Activated CD8-positive, alpha-beta memory T cell treated with anti-CD3 and anti-CD28 coated beads for 4 hours (primary cell): Measurements from ENCODE around the gene MEIOB.
"Not testable (repeated sequence)": the region's sequence is repeated elsewhere in the genome, so short reads cannot be mapped to it uniquely, and the experiment has no call there.

ENCODE experiments used
- DNase-seq, 2 donors: peaks; one replicate each; pipeline ENCODE4 v3.0.0-alpha.2; 2020; ENCODE audit warnings: low read depth in 2 of 2

MEIOB gene

DNA sequence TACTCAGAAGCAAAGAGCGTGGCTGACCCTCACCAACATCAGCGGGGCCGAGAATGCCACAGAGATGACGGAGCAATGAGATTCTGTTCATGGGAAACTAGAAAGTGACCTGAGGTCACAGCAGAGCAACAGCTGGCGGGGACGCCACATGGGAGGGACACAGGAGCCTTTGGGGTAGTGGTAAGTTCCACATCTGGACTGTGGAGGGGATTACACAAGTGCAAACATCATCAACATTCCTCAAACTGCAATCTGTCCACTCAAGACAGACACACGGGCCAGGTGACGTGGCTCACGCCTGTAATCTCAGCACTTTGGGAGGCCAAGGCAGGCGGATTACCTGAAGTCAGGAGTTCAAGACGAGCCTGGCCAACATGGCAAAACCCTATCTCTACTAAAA, 56.5 kb downstream of the MEIOB start:
- no peak for DNase-seq

DNA sequence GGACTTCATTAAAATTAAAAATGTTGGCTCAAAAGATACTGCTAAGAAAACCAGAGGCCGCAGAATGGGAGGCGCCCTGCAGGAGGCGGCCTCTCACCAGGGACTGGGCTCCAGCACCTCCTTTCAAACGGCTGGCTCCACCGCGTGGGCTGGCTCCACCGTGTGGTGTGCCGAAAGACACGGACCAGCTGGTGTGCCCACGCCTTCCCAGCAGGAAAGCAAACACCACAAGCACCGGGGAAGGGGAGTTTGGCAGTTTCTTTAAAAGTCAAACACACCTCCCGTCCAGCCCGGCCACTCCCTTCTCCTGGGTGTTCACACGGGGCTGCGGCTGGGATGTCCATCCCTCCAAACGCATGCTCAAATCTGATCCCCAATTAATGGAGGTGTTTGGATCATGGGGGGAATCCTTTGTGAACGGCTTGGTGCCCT, 59.2 kb downstream of the MEIOB start:
- no peak for DNase-seq

DNA sequence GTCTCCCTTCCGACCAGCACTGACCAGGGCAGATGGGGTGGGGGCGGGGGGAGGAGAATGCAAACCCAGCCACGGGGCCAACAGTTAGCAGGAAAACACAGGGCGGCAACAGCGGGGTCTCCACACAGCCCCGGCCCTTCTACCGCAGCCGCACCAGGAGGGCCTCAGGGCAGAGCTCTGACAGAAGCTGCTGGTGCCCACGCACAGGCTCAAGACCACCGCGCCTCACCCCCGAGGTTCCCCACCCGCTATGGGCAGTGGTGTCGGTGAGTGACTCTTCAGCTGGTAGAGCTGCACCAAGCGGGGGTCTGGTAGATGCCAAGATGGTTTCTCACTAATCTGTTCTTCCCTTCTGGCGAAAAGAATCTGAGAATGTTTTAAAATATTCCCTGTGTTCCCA, 61.4 kb downstream of the MEIOB start:
- no peak for DNase-seq

DNA sequence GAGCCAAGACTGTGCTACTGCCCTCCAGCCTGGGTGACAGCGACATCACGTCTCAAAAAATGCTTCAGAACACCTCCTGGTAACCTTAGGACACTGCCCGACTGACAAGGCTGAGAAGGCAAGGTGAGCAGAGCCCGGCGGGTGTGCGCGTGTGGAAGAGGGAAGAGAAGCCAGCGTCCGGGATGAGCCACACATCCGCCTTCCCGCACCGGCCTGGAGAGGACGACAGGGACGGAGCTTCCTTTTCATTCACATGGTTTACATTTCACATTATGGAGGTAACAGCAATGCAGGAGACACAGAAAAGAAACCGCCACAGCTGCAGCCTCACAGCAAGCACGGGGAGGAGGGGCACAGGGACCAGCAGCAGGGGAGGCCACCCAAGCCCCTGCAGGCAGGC, 61.9 kb downstream of the MEIOB start:
- no peak for DNase-seq

DNA sequence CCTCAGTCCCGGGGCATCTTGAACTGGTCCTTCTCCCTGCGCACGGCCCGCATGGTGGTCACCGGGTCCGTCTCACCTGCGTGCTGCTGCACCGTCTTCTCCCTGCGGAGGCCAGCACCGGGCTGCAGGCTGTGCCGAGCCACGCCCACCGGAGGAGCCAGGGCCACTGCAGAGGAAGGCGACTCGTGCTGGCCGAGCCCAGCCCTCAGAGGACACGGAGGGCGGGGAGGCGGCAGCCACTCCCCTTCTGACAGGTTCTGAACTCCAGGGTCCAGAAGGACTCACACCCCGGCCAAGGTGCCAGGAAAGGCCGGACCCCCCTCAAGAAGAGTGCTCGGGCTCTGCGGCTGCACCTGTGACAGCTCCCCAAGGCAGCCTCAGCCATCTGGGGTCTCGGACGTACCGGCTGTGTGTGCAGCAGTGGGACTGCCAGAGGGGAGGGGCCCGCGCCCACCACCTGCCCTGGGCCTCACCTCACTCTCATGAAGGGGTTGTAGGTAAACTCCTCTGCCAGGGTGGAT, 62.6 kb downstream of the MEIOB start:
- no peak for DNase-seq

DNA sequence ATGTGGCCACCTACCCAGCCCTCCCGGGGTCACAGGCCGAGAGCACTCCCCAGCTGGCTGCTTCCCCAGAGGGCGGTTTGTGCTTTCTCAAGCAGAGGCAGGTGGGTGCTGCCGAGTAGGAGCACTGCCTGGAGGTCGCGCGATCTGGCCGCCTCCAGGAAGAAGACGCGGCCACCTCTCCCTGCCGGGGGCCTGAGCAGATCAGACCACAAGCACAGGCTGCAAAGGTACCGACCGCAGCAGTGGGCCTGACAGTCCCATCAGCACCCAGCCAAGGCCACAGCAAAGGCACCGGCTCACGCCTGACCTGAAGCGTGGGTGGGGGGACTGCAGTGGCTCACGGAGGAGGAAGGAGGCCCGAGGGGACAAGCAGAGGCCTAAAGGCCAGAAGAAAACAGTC, 63.3 kb downstream of the MEIOB start:
- DNase-seq, result no peak

DNA sequence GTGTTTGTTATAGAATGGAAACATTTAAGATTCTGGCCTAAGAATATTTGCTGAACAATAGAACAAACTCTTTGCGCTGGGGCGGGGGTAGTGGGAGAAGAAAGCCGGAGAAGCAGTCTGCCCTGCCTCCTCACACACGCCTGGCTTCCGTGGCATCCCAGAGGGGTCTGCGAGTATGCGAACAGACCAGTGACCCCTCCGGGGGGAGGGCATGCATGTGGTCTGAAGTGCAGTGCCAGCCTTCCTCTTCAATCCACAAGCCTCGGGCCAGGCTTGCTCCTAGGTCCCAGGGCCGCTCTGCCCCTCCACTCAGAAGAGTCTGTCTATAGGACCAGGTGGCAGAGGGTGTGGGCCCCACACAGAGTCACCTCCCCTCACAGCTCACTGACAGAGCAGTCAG, 64.3 kb downstream of the MEIOB start:
- DNase-seq, result no peak

DNA sequence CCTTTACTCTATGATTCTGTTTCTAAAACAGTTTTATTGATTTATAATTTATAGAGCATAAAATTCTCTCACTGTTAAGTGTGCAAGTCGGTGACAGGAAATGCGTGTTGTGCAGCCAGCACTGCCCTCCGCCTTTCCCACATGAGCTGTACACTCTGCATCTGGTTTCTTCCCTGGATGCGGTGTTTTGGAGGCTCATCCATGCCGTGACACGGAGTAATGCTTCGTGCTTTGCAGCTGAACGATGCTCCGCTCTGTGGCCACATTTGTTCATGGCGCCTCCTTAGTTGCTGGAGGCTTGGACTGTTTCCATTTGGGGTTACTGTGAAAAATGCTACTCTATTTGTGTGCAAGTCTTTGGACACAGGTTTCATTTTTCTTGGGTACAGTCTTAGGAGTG, 71.3 kb downstream of the MEIOB start:
- no peak for DNase-seq

DNA sequence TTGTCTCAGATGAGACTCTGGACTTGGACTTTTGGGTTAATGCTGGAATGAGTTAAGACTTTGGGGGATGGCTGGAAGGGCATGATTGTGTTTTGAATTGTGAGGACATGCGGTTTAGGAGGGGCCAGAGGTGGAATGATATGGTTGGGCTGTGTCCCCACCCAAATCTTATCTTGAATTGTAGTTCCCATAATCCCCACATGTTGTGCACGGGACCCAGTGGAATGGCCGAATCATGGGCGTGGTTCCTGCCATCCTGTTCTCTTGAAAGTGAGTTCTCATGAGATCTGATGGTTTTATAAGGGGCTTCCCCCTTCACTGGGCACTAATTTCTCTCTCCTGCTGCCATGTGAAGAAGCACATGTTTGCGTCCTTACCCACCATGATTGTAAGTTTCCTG, 72.7 kb downstream of the MEIOB start:
- not testable (repeated sequence) for DNase-seq

DNA sequence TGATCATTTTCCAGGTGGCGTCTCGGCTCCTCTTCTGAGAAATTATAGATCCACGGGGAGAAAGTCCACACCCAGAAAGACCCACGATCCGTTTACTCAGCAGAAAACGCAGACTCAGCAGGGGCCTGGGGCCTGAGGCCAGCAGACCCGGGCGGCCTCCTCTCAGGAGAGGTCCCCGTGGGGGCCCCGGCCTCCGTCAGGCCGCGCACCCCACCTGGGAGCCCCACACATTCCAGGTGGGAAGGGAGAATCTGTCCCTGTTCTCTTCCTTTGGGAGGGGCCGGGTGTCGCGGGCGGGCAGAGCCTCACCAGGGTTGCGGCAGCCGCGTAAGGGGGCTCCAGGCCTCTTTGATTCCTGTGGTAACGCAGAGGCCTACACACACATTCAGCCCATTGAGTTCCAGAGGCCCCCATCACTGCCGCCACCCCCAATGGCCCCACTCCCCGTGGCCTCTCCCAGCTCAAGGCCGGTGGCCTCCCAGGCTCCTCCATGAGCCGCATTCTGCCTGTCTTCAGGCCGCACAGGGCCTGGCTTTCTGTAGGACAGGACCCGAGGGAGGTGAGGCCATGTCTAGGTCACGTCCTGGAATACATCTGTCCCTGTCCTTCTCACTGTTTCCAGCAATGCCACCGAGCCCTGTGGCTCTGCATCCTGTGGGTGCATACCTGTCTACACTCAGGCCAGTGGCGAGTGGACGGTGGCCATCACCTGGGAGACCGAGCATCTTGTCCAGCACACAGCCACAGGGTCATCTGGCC, 76.9 kb downstream of the MEIOB start:
- no peak for DNase-seq

DNA sequence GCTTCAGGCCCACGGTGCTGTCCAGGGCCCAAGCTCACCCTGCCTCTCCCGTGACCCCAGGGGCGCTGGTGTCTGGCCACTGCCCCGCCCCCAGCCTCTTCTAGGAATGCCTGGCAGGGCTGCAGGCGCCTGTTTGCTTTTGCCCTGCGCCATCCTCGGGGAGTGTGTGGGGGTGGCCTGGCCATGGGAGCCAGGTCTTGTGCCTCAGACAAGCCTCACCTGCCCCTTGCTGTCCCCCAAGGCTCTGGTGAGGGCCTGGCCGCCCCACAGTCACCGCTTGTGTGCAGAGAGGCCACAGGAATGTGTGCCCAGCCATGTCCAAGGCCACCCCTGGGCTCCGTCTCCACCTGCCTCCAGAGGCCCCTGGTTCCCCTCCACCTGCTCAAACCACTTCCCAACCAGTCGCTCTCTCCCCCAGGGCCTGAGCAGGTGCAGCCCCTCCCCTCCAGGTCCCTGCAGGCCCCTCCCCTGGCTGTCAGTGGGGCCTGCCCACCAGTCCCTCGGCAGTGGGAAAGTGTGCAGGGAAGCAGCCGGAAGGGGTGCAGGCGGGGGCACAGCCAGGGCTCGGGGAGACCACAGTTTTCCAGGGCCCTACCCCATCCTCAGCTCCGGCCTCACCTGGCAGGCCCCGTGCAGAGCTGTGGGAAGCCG, 77.6 kb downstream of the MEIOB start:
- DNase-seq, result no peak

DNA sequence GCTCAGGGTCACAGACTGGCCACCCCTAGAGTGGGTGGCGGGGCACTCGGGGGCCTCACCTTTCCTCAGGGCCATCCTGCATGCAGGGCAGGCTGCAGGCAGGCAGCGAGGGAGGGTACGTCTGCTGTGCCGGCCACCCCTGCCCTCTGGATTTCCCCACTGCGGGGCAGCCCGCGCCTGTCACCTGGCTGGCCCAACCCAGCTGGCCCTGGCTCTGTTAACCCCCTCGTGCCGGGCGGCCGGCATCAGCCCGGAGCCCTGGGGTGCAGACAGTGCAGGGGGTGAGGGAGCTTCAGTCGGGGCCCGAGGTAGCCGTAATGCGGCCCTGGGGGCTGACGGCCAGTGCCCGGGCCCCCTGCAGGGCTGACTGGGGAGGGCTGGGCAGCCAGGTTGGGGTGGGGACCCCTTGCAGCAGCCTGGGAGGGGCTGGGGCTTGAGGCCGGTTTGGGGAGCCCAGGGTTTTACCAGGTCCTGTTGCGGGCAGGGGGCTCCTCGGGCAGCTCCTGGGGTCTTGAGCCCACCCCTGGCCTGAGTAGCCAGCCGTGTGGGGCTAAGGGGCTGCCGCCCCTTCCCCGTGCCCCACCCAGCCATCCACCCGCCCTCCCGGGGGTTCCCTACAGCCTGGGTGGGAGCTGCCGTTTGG, 78.3 kb downstream of the MEIOB start, which contains the start of gene IGFALS:
IGFALS (minus strand) TSS at position 128 of the 643 bp plus-strand sequence; CDS start at position 75, 53 bp downstream.
- DNase-seq, result no peak

DNA sequence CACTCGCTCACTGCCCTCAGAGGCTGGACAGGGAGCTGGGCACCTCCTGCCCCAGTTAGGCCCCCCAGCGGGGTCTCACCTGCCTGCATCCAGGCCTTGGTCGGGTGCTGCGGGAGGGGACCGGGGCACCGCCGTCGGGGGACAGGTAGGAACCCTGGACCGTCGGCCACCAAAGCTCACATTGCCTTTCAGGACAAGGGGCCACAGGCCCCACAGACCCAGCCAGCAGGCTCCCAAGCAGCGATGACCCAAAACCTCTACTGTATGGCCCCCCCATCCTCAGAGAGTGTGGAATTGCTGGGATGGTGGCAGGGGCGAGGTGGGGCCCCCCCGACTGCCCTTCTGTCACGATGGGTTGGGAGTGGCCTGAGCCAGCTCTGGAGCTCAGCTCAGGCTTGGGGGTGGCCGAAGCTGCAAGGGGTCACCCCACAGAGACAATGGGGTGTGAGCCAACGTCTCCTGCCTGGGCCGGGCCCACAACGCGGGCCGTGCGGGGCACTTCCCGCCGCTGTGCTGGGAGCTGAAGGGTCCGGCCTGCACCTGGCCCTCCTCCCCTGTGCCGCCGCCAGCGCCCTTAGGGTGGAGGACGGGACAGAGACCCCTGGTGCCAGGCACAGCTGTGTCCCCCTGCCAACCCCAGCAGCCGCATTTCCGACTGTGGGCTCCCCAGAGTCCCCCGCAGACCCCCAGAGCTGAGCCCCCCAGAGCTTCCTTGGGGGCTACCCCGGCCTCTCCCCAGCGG, 79.0 kb downstream of the MEIOB start:
- DNase-seq, result no peak

DNA sequence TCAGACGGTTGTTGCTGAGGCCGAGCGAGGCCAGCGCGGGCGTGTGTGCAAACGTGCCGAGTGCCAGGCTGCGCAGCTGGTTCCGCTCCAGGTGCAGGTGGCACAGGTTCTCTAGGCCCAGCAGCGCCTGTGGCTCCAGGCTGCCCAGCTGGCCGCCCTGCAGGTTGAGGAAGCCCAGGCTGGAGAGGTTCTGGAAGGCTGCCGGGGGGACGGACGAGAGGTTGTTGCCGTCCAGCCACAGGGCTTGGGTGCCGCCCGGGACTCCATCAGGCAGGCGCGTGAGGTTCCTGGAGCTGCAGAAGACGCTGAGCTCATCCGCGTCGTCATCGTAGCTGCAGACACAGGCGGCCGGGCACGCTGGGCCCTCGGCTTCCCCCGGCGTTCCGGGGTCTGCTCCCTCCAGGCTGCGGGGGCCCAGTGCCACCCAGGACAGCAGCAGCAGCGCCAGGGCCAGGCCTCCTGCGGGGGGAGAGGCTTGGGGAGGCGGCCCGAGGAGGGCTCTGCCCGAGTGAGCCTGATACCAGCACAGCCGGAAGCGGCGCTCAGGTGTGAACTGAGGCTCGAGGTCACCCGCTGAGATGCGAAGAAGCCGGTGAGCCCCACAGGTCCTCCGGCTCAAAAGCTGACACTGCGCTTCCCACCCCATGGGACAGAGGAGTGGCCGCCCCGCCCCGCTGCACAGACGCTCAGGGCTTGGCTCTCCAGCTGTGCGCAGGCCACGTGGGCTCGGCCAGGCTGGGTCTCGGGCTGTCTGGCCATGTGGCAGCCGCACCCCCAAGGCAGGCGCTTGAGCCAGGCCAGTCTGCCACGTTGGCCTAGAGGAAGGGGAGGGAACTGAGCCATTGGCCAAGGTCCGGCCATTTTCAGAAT, 79.8 kb downstream of the MEIOB start:
- no peak for DNase-seq

DNA sequence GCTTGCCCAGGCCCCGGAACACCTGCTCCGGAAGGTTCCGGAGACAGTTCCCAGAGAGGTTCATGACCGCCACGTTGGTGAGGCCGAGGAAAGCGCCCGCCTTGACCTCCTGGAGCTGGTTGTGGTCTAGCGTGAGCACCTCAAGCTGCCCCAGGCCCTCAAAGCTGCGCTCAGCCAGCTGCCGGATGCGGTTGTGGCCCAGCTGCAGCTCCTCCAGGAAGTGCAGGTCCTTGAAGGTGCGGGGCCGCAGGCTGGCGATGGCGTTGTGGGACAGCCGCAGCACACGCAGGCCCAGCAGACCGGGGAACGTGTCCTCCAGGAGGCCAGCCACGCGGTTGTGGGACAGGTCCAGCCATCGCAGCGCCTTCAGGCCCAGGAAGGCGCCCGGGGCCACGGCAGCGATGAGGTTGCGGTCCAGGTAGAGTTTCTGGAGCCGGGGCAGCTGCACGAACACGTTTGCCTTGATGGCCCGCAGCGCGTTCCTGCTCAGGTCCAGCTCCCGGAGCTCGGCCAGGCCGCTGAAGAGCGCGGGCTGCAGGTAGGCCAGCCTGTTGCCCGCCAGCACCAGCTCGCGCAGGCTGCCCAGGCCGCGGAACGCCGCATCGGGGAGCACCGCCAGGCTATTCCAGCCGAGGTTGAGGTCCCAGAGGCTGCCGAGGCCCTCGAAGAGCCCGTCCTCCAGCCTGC, 80.6 kb downstream of the MEIOB start:
- DNase-seq, result no peak

DNA sequence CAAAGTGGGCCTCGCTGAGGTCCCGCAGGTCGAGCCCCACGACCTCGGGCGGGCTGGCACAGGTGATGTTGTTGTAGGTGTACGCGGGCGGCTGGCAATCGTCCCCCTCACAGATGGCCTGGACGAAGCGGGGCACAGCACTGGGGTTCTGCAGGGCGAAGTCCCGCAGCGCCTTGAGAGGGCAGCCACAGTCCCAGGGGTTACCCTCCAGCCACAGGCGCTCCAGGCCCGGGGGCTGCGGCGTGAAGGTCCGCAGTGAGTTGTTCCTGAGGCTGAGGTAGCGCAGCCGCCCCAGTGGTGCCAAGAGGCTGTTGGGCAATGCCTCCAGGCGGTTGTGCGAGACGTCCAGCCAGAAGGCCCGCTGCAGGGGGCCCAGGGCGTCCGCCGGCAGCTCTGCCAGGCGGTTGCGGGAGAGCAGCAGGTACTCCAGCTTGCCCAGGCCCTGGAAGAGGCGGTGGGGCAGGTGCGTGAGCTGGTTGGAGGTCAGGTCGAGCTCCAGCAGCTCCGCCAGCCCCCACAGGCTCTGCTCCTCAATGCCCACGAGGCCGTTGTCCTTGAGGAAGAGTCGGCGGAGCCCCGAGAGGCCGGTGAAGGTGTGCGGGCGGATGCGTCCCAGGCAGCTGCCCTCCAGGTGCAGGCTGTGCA, 81.2 kb downstream of the MEIOB start:
- DNase-seq, result no peak

DNA sequence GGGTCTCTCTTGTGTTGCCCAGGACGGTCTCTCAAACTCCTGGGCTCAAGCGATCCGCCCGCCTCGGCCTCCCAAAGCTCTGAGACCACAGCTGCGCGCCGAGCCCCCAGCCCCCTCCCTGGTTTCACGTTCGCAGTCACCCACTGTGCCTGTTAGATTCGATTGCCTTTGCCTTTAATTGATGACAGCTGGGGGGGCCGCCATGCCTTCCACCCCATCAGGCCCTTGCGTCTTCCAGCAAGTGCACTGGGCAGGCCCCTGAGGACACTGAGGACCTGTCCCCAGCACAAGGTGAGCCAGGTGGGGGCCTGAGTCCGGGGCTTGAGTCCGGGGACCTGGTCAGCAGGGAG, 81.7 kb downstream of the MEIOB start:
- no peak for DNase-seq

DNA sequence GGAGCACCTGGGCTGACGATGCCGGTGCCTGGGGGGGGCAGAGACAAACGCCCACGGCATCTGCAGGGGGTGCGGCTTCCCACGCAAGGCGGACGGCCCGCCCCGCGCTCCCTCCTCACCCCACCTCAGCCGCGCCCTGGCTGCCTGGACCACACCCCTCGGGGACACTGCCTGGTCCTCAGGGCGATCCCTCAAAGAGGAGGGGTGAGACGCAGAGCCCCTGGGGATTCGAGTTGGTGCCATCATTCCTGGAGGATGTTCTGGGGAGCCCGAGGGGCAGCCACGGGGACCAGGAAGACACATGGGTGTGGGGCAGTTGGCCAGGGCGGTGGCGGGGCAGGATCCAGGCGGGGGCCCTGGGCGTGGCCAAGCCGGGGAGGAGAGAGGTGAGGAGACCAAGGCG, 82.3 kb downstream of the MEIOB start:
- no peak for DNase-seq

DNA sequence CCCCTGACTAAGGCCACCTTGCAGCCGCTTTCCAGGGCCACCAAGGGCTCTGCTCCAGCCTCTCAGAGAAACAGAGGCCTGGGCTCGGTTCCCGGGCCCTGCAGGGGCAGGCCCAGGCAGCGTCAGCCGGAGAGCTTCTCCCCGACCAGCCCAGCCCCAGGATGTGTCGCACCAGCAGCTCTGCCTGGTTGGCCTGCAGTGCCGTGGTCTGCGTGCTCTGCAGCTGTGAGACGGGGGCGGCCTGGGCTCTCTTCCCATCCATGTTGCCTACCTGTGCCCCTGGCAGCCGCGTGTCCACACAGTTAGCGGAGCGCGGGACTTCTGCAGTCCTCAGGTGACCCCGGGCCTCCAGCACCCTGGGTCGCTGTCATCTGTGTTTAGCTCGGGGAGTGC, 83.3 kb downstream of the MEIOB start:
- DNase-seq, result no peak

DNA sequence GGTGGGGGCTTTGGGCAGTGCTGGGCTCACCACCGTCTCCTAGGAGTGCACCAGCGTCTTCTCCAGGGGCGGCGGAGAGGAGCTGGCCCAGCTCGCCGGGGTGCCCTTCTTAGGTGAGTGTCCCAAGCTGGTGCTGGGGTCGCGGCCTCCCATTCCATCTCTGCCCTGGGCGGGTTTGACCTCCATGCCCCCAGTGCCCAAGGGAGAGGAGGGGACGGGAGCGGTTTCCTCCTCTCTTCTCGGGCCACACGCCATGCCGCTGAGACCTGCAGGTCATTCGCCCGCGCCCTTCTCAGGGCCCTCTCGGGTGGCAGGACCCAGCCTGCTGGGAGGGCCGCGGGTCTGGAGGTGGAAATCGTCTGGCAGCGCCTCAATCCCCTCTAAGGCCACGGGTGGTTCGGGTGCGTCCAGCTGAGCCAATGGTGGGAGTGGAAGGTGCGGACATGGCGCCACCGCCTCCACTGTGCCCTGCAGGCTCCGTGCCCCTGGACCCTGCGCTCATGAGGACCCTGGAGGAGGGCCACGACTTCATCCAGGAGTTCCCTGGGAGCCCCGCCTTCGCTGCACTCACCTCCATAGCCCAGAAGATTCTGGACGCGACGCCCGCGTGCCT, 83.8 kb downstream of the MEIOB start:
- DNase-seq, result no peak
